HCT116 (cell line): ENCODE measurements around the gene SAMD4A. TPM values are rescaled to one million over a fixed set of nuclear protein-coding genes. Genes with fewer than 3 reads are reported as not detected.

Source experiments
- ATAC-seq: fragments of 200-7000 bp; cut with Tn5 transposase; 2 replicates; pipeline ENCODE4 v1.9.1; 2020; ENCODE audit warnings: mild to moderate bottlenecking, moderate library complexity
- BruUV-seq: library from RNA; stranded (reverse); fragments of 400-500 nt; replicated peaks from 2 replicates; lab custom pipeline; 2021; lab: Mats Ljungman, UMichigan
- CTCF ChIA-PET: fragments of 300-600 bp; sonication (Branson Sonifier 250); formaldehyde crosslinking; loops from one replicate; lab custom pipeline; 2021; ENCODE audit warnings: antibody characterized with exemption; lab: Charles Lee
- POLR2A ChIA-PET: fragments of 300-600, 350-600 bp; sonication (Branson Sonifier 250); formaldehyde crosslinking; loops from one replicate; lab custom pipeline; 2021; ENCODE audit warnings: antibody characterized with exemption; lab: Charles Lee
- RAD21 ChIA-PET, 2 experiments: fragments of 300-600 bp; sonication (Branson Sonifier 250); formaldehyde crosslinking; loops; one replicate each; lab custom pipeline; 2023; ENCODE audit warnings: low total read pairs in 2 of 2; ENCODE audit not compliant: uncharacterized antibody in 2 of 2, unreplicated experiment in 2 of 2, low non-redundant PET in 1 of 2; lab: Charles Lee
- DNase-seq: peaks from one replicate; pipeline ENCODE4 v3.0.0-alpha.2; 2010; ENCODE audit warnings: low read depth, low spot score
- H2AFZ ChIP-seq: fragments of 200-600 bp; shearing (Covaris generic), sonication (generic); 2 replicates; pipeline ENCODE4 v1.6.1; 2017; ENCODE audit warnings: low read depth, mixed run types, mixed read lengths, antibody characterized with exemption, low read length; ENCODE audit not compliant: poor library complexity, severe bottlenecking
- H3K27ac ChIP-seq: 2 replicates; pipeline ENCODE4 v1.5.1; 2012; ENCODE audit warnings: low read depth, low read length
- H3K27me3 ChIP-seq: fragments of 200-600 bp; sonication (generic); 2 replicates; pipeline ENCODE4 v1.6.1; 2016; ENCODE audit warnings: mixed run types, low read length, mixed read lengths; ENCODE audit not compliant: insufficient read depth
- H3K36me3 ChIP-seq, 2 experiments: fragments of 200-500 bp in 1 of 2; fragments of 200-600 bp in 1 of 2; sonication (Bioruptor generic) in 1 of 2; sonication (generic) in 1 of 2; 2 replicates each; pipeline versions ENCODE4 v1.5.1 to v1.6.1; 2014 to 2016; ENCODE audit warnings: low read length in 2 of 2, inconsistent platforms in 1 of 2, mixed read lengths in 1 of 2, mixed run types in 1 of 2; ENCODE audit not compliant: insufficient read depth in 2 of 2, control insufficient read depth in 1 of 2
- H3K4me1 ChIP-seq, 2 experiments: fragments of 200-600 bp in 1 of 2; sonication (generic) in 1 of 2; 2 replicates each; pipeline versions ENCODE4 v1.5.1 to v1.6.1; 2012 to 2017; ENCODE audit warnings: low read length in 2 of 2, inconsistent platforms in 1 of 2, mild to moderate bottlenecking in 1 of 2, mixed read lengths in 1 of 2, mixed run types in 1 of 2, moderate library complexity in 1 of 2; ENCODE audit not compliant: insufficient read depth in 2 of 2, control insufficient read depth in 1 of 2
- H3K4me2 ChIP-seq: fragments of 200-600 bp; sonication (generic); 2 replicates; pipeline ENCODE4 v1.6.1; 2017; ENCODE audit warnings: mixed run types, low read length, mixed read lengths
- H3K4me3 ChIP-seq, 2 experiments: fragments of 200-600 bp in 1 of 2; sonication (generic) in 1 of 2; replicated peaks in 1 of 2; 2 replicates each; pipeline ENCODE4 v1.5.1; 2011 to 2016; ENCODE audit warnings: low read length in 2 of 2, control low read depth in 1 of 2, low read depth in 1 of 2, mild to moderate bottlenecking in 1 of 2, mixed read lengths in 1 of 2, mixed run types in 1 of 2
- H3K79me2 ChIP-seq: fragments of 200-600 bp; sonication (generic); 2 replicates; pipeline ENCODE4 v1.6.1; 2017; ENCODE audit warnings: mild to moderate bottlenecking, mixed run types, low read length, moderate library complexity, mixed read lengths; ENCODE audit not compliant: insufficient read depth
- H3K9ac ChIP-seq: fragments of 200-600 bp; sonication (generic); 2 replicates; pipeline ENCODE4 v1.6.1; 2016; ENCODE audit warnings: low read length, mixed read lengths
- H3K9me2 ChIP-seq: fragments of 200-600 bp; sonication (generic), shearing (Covaris generic); 2 replicates; pipeline ENCODE4 v1.6.1; 2017; ENCODE audit warnings: mixed run types, mild to moderate bottlenecking, moderate library complexity; ENCODE audit not compliant: insufficient read depth
- H3K9me3 ChIP-seq, 2 experiments: fragments of 200-500 bp in 1 of 2; fragments of 200-600 bp in 1 of 2; sonication (Bioruptor generic) in 1 of 2; sonication (generic) in 1 of 2; 2 replicates each; pipeline ENCODE4 v1.6.1; 2014 to 2017; ENCODE audit warnings: low read length in 2 of 2, mixed read lengths in 2 of 2, inconsistent platforms in 1 of 2, low read depth in 1 of 2, mild to moderate bottlenecking in 1 of 2, mixed run types in 1 of 2, moderate library complexity in 1 of 2; ENCODE audit not compliant: control insufficient read depth in 1 of 2, insufficient read depth in 1 of 2
- H4K20me1 ChIP-seq: fragments of 200-600 bp; sonication (generic), shearing (Covaris generic); 2 replicates; pipeline ENCODE4 v1.6.1; 2017; ENCODE audit warnings: mixed run types, mild to moderate bottlenecking, moderate library complexity; ENCODE audit not compliant: insufficient read depth
- ATF3 ChIP-seq: IDR thresholded peaks from 2 replicates; pipeline ENCODE4 v1.6.1; 2012
- CBX3 ChIP-seq: IDR thresholded peaks from 2 replicates; pipeline ENCODE4 v1.6.1; 2012; ENCODE audit warnings: low read depth
- CEBPB ChIP-seq: IDR thresholded peaks from 2 replicates; pipeline ENCODE4 v1.6.1; 2012; ENCODE audit warnings: low read depth
- EGR1 ChIP-seq: IDR thresholded peaks from 2 replicates; pipeline ENCODE4 v1.6.1; 2012; ENCODE audit warnings: low read depth
- ELF1 ChIP-seq: IDR thresholded peaks from 2 replicates; pipeline ENCODE4 v1.6.1; 2012; ENCODE audit warnings: low read depth, borderline replicate concordance
- EZH2 ChIP-seq: fragments of 200-600 bp; sonication (generic); IDR thresholded peaks from 2 replicates; pipeline ENCODE4 v1.6.1; 2017; ENCODE audit warnings: antibody characterized with exemption, mixed run types
- FOSL1 ChIP-seq: IDR thresholded peaks from 2 replicates; pipeline ENCODE4 v1.6.1; 2012; ENCODE audit warnings: low read depth
- JUND ChIP-seq: IDR thresholded peaks from 2 replicates; pipeline ENCODE4 v1.6.1; 2012
- POLR2A ChIP-seq: IDR thresholded peaks from 2 replicates; pipeline ENCODE4 v1.7.0; 2011; ENCODE audit warnings: borderline replicate concordance; ENCODE audit not compliant: insufficient read depth, insufficient read length; ENCODE audit errors: extremely low read depth
- RAD21 ChIP-seq: IDR thresholded peaks from 2 replicates; pipeline ENCODE4 v1.6.1; 2012; ENCODE audit warnings: low read depth, mild to moderate bottlenecking
- SIN3A ChIP-seq: IDR thresholded peaks from 2 replicates; pipeline ENCODE4 v1.6.1; 2012; ENCODE audit warnings: low read depth
- TCF7L2 ChIP-seq: IDR thresholded peaks from 2 replicates; pipeline ENCODE4 v1.7.0; 2011; ENCODE audit warnings: borderline replicate concordance, inconsistent platforms; ENCODE audit not compliant: insufficient read depth, insufficient read length; ENCODE audit errors: extremely low read depth
- intact Hi-C: fragments of 100-400 bp; cut with micrococcal nuclease; formaldehyde crosslinking; loops from 2 replicates; pipeline ENCODE4 v1.10.0; 2022
- total RNA-seq: library from RNA; stranded (reverse); gene quantifications from one replicate; pipeline ENCODE4 v1.2.1, GENCODE V29; 2021; ENCODE audit not compliant: unreplicated experiment
- TF ChIP-seq, protein P1 (sequence below): IDR thresholded peaks from 2 replicates; pipeline ENCODE4 v1.6.1; 2012

SAMD4A gene
- total RNA-seq, 1 experiment from 2014 or later, result 9.0 TPM

- no peak overlapping the region for H3K4me3 ChIP-seq
- no peak overlapping the region for H3K9ac ChIP-seq
- RAD21 ChIA-PET, result no interaction called here
- H3K4me2 ChIP-seq, result no peak overlapping the region
- H4K20me1 ChIP-seq, result no peaks in the 10 kb centered on the region
- POLR2A ChIA-PET, result no interaction called here
- peaks cover 0 to 5% of the 10 kb centered on the region in 2 experiments; a peak in 1 of 4 replicates for H3K4me1 ChIP-seq
- no peaks in the 10 kb centered on the region for H3K9me2 ChIP-seq
- H2AFZ ChIP-seq, result no peak overlapping the region
- no peaks in the 10 kb centered on the region for H3K9me3 ChIP-seq
- ATAC-seq, result no peak
- DNase-seq, result no peak
- no TSS peak for BruUV-seq
- H3K79me2 ChIP-seq, result no peaks in the 10 kb centered on the region
- H3K27me3 ChIP-seq, result no peaks in the 10 kb centered on the region
- intact Hi-C loops, result no loop called here
- no peaks in the 10 kb centered on the region for H3K36me3 ChIP-seq
- TF ChIP-seq EGR1 (no peak), FOSL1 (no peak), TCF7L2 (no peak), SIN3A (no peak), CBX3 (no peak), JUND (no peak), RAD21 (no peak), ATF3 (no peak), POLR2A (no peak), ELF1 (no peak), CEBPB (no peak), EZH2 (no peak)
- TF ChIP-seq, protein P1, sequence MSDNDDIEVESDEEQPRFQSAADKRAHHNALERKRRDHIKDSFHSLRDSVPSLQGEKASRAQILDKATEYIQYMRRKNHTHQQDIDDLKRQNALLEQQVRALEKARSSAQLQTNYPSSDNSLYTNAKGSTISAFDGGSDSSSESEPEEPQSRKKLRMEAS, result no peak
- H3K27ac ChIP-seq, result no peak overlapping the region
- CTCF ChIA-PET, result interaction anchor here (1.7 to 4.3 kb wide), 2 partner anchors 10 to 239 kb away, joined by 5 to 46 read pairs; no protein-coding TSS in a partner anchor
These were observed 236.5 kb downstream of the SAMD4A start for GRCh38 chr14:54803396-54803795.
